GM18867 (cell line): Measurements from ENCODE around the gene ARMCX2.
"Not testable (repeated sequence)": the region's sequence is repeated elsewhere in the genome, so short reads cannot be mapped to it uniquely, and the experiment has no call there.

Source experiments
- ATAC-seq: cut with Tn5 transposase; IDR thresholded peaks from one replicate; pipeline ENCODE4 v1.9.1; 2021; ENCODE audit warnings: mild to moderate bottlenecking, moderate library complexity; ENCODE audit not compliant: unreplicated experiment

The ARMCX2 gene

DNA sequence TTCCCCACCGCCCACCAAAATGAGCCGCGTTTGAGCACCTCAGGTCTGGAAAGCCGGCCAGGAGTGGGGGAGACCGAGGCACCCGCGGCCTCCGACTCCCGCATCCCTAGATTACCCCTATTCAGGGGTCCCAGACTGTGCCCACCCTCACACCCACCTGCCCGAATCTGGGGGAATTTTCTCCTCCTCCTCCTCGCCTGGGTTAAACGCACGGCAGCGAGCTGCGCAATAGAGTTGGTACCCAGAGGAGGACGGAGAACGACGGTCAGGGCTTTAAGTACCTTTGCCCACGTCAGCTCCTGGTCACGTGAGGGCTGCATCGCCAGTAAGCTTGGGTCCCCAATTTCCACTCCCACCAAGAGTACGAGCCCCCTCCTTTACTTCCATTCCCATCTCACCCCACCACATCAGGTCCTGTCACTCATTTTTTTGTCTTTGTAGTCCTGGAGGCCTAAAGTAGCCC, at the start of gene ARMCX2:
TSS of gene ARMCX2 (minus strand) at position 250 of the 463 bp plus-strand sequence. CDS start 2,262 bp downstream, outside the sequence.
- ATAC-seq = no peak

DNA sequence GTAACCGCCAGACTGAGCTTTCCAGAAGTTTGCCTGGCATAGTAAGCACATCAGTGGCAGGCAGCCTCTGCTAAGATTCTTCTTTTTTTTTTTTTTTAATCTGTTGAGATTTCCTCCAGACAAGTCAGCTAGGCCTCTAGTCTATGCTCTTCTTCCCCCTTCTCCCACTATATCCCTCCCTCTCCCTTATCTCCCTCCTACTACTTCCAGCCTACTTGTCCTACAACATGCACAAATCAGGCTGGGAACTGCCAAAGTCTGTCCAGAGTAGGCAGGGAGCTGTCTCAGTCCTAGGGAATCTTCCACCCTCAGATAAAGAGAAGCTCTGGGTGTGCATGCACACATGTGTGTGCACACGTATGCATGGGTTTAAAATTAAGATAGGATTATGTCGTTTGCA, 49.7 kb upstream of the ARMCX2 start:
- no peak for ATAC-seq

- ATAC-seq = no peak
Measured at GRCh38 chrX:101708163-101708562, 48.5 kb upstream of the ARMCX2 start.

- ATAC-seq = peak; percentile 88
Measured at GRCh38 chrX:101693476-101693875, 33.8 kb upstream of the ARMCX2 start.

DNA sequence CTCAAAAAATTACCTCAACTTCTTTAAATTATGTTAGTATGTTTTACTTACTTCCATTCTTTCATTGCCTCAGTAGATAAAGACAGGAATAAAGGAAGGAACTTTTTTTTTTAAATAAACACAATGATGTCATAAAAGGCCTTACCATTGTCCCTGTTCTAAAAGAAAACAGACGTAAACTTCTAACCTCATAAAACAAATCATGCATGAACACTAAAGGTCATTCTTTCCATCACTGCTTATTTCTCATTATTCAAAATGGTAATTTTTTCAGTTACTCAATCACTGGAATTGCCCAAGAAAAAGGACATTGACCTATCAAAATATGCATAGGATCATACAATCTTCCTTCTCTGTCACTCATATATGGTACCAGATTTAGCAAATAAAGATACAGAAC, 32.2 kb upstream of the ARMCX2 start:
- no peak for ATAC-seq

- ATAC-seq = no peak
Measured at GRCh38 chrX:101686574-101686973, 26.9 kb upstream of the ARMCX2 start.

DNA sequence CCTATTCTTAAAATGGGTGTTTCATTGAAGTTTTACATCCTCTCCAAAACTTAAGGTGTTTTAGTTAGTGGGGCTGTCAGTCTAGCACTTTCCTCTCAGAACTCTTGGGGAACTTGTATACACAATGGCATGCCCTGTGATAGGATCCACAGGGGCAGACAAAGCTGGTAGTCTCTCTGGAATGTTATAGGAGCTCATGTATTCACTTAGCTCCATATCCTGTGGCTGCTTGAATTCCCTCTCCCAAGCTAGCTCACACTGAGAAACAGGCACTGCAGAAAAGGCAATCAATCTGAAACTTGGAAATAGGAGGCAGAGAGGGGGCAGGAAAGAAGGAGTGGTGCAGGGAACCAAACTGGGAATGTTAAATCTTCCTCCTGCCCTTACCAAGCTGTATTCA, 26.3 kb upstream of the ARMCX2 start:
- no peak for ATAC-seq

DNA sequence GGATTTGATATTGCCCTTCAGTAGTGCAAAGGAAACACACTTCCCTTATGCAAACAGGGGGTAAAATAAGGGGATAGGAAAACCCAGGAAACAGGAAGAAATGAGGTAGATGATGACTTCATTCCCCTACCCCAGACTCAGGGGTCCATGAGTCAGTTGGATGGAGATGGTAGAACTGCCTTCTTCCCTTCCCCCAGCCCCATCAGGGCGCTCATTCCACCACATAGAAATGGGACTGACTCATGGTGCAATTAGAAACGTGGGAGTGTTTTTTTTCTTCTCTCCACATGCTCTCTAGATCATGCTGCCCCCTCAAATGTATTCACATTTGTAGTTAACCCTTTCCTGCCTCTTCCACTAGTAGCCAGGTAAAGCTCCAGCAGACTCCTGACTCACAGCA, 23.1 kb upstream of the ARMCX2 start:
- ATAC-seq = no peak

DNA sequence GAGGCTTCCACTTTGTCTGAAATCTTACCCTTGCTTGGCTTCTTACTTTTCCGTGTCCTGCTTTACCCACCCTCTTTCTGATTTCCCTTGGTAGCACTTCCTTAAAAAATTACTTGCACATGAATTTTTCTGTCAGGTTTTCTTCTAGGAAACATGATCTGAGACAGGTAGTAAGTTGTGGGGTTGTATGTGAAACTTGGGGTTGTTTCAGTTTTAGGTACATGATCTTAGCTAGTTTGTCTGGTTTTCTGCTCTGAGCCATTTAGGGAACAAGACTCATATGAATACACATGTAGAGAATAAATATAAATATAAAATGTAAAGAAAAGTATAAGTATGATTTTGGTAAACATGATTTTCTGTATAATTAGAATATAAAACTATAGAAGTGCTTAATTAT, 17.4 kb upstream of the ARMCX2 start:
- ATAC-seq = peak; percentile 94

DNA sequence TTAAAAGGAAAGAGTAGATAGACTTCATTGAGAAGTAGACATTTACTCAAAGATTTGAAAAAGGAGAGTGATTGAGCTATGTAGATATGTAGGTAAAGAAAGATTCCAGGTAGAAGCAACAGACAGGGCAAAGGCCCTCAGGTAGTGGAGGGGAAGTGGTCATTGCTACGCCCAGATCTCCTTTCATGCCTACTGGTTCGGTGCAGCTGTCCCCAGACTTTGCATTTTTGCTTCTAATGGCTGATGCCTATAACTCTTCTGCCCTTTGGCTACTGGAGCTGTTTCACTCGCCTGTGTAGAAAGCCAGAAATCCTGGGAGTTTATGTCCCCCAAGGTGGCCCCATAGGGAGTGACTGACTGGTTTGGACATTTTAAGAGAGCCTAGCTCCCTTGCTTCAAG, 16.9 kb upstream of the ARMCX2 start:
- ATAC-seq = peak; percentile 68

GRCh38 chrX:101668143-101668542, 8.5 kb upstream of the ARMCX2 start:
- ATAC-seq = peak; percentile 51

DNA sequence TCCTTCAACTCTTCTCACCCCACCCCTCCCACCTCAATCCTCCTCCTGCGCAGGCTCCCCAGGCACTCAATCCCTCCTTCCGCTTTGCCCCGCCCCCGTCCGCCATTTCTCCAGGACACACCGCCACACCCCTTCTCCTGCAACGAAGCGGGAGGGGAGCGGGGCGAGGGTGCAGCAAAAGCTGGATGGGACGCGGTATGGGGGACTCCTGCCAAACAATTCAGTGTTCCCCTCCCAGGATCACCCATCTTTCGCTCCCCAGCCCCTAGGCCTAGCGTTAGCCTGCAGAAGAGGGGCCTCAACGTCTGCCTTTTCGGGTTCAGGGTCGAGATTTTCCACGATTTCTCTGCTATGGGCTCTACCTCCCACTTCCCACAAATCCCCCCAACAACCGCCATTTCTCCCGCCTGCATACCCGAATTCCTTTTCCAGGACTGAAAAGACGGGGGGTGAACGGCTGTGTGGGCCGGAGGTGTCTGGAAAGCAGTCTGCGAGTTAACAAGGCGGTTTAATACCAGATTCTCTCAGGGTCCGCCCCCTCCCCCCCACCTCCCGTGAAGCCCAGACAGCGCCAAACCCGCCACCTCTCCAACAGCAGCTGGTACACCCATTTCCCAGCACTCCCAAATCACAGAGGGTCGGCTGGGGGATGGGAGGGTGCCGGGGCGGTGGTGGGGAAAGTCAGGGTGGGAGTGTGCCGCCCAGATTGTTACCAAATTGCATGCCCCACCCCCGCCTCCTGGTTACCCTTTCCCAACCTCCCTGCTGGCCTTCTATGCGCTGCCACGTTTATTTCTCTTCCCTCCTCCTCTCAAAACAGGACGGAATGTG, 774 bp downstream of the ARMCX2 start:
- ATAC-seq = peak; percentile 78

GRCh38 chrX:101657495-101657894, 2.2 kb downstream of the ARMCX2 start:
- ATAC-seq = no peak

DNA sequence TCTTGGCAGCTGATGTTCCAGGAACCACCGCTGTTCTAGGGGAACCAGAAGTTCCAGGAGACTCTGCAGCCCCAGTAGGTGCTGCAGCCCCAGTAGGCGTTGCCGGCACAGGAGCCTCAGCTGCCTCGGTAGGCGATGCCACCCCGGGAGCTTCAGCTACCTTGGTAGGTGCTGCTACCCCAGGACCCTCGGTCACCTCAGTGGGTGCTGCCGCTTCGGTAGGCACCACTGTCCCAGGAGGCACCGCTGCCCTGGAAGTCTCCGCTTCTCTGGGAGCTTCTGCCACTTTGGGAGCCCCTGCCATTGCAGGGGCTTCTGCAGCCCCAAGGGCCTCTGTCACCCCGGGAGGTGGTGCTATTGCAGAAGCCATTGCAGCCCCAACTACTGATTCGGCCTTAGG, 2.8 kb downstream of the ARMCX2 start:
- no peak for ATAC-seq

GRCh38 chrX:101655534-101655933, 4.1 kb downstream of the ARMCX2 start:
- no peak for ATAC-seq

DNA sequence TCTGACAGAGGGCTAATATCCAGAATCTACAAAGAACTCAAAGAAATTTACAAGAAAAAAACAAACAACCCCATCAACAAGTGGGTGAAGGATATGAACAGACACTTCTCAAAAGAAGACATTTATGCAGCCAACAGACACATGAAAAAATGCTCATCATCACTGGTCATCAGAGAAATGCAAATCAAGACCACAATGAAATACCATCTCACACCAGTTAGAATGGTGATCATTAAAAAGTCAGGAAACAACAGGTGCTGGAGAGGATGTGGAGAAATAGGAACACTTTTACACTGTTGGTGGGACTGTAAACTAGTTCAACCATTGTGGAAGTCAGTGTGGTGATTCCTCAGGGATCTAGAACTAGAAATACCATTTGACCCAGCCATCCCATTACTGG, 11.9 kb downstream of the ARMCX2 start:
- ATAC-seq = not testable (repeated sequence)

DNA sequence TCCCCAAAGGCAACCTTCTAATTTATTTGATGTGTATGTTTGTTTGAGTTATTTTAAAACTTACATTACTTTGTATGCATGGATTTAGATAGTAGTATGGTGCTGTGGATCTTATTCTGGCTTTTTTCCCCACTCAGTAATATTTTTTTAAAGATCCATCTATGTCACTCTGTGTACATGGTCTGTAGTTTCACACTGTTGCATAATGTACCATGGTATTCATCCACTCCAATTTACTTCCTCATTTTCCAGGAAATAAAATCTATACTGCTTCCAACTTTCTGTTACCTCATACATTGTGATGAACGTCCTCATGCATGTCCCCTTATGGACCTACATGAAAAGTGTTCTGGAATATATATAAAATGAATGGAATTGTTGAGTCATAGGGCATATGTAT, 17.6 kb downstream of the ARMCX2 start:
- no peak for ATAC-seq

- ATAC-seq = no peak
Measured at GRCh38 chrX:101639583-101639982, 20.1 kb downstream of the ARMCX2 start.

DNA sequence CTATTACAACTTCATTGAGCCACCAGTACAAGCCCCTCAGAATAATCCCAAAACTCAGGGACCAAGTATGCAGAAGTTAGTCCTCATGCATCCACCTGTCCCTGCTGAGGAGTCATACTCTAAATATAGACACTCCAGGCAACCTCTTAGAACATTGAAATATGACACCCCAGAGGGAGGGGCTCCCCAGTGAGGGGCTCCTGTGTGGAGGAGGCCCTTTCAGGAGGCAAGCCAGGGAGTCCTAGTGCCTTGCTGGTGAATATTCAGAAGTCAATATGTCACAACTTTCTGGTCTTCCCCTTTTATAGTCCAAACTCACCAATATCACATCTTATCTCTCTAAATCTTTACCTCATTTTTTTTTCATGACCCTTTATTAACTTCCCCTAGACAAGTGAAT, 40.3 kb downstream of the ARMCX2 start:
- ATAC-seq = no peak

DNA sequence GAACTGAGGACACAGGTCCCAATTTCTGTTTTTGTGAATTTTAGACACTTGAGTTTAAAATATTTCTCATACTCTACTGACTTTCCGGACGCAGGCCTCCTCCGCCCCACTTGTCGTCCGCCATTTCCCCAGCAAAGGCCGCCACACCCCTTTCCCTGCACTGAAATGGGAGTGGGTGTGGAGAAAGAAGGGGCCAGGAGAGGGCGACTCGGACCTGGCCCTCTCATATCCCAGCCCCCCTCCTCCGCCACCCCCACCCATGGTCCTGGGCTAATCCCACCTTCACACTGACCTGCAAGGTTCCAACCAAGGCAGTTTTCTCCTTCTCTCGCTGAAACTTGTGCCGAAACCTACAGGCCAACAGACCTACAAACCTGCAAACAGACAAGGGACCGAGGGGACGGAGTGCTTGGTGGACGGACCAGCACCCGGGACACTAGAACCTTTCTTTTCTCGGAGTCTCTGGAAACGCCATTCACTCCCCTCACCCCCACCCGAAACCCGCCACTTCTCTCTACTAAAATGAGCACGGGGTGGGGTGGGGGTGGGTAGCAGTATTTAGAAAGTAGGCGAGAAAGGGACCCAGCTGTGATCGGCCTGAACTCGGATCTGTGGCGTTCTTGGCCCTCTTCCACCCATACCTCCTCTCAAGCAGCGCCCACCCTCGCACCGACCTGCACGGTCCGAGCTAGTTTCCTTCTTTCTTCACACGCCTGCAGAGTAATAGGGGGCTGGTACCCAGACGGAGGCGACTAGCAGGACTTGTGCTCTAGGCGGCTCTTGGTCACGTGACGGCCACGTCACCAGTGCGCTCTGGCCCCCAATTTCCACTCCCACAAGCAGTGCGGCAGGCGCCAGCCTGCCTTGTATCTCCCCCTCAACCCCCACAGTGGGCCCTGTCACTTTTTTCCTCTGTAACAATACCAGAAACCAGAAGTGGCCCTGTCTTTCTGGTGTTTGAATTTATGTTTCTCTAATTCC, 42.1 kb downstream of the ARMCX2 start, which contains the start of gene ARMCX6:
TSS of gene ARMCX6 (minus strand) at position 790 of the 981 bp plus-strand sequence. CDS start 1,380 bp downstream, outside the sequence.
- peak; percentile 92 for ATAC-seq

DNA sequence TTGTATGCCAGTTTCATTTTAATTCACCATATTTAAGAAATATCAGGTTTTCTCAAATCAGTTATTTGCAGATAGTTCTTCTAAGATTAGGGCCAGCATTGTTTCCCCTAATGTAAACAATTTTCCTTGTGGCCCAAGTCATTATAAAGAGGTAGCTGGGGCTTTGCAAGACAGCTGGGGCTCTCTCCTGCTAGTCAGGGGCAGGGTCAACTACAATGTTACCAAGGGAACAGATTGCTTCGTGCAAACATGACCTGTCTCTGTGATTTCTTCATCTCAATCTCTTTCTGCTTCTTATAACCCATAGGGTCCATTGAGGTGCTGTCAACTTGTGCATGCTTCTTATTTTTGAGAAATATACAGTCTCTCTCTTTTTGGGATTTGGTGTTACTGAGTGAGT, 53.9 kb downstream of the ARMCX2 start:
- ATAC-seq = no peak
